B cell (primary cell): ENCODE measurements around the gene ODC1. TPM values are rescaled to one million over a fixed set of nuclear protein-coding genes. Genes with fewer than 3 reads are reported as not detected.

Experiments
- ATAC-seq: fragments of 200-7000 bp; cut with Tn5 transposase; one replicate; pipeline ENCODE4 v1.10.0; 2021; ENCODE audit warnings: low read depth, mild to moderate bottlenecking, moderate number of reproducible peaks, moderate library complexity
- CTCF ChIA-PET: fragments of 350-600 bp; sonication (Branson Sonifier 250); formaldehyde crosslinking; loops from one replicate; lab custom pipeline; 2021; ENCODE audit warnings: antibody characterized with exemption, inconsistent platforms; lab: Charles Lee
- POLR2A ChIA-PET: fragments of 350-600 bp; sonication (Branson Sonifier 250); formaldehyde crosslinking; loops from one replicate; lab custom pipeline; 2021; ENCODE audit warnings: antibody characterized with exemption; lab: Charles Lee
- DNase-seq: peaks from one replicate; pipeline ENCODE4 v3.0.0; 2013
- H2AFZ ChIP-seq: 2 replicates; pipeline ENCODE4 v1.6.1; 2012; ENCODE audit warnings: mild to moderate bottlenecking, low read depth, low read length; ENCODE audit not compliant: insufficient read depth, poor library complexity, severe bottlenecking
- H3K27ac ChIP-seq, 2 donors: 1 replicate in 1 of 2; 2 replicates in 1 of 2; pipeline ENCODE4 v1.5.1; 2012 to 2013; ENCODE audit warnings: low read length in 2 of 2, mild to moderate bottlenecking in 2 of 2, moderate library complexity in 1 of 2
- H3K27me3 ChIP-seq, 4 experiments: fragments of 200-600 bp in 1 of 4; sonication (generic) in 1 of 4; replicated peaks in 1 of 4; 1 replicate in 2 of 4; 2 replicates in 2 of 4; pipeline versions ENCODE4 v1.6.1 to v1.7.0; 2013 to 2016; ENCODE audit warnings: low read length in 3 of 4, mild to moderate bottlenecking in 2 of 4, mixed read lengths in 1 of 4, moderate library complexity in 1 of 4; ENCODE audit not compliant: insufficient read depth in 4 of 4, control insufficient read depth in 3 of 4; ENCODE audit errors: control extremely low read depth in 1 of 4
- H3K36me3 ChIP-seq, 2 experiments: replicated peaks in 1 of 2; 1 replicate in 1 of 2; 2 replicates in 1 of 2; pipeline versions ENCODE4 v1.6.1 to v1.7.1; 2013; ENCODE audit warnings: low read length in 1 of 2; ENCODE audit not compliant: insufficient read depth in 2 of 2, control insufficient read depth in 1 of 2; ENCODE audit errors: control extremely low read depth in 1 of 2, extremely low read depth in 1 of 2
- H3K4me1 ChIP-seq, 2 donors: fragments of 200-600 bp in 1 of 2; sonication (generic) in 1 of 2; 1 replicate in 1 of 2; 2 replicates in 1 of 2; pipeline versions ENCODE4 v1.5.1 to v1.6.1; 2013 to 2017; ENCODE audit warnings: low read length in 2 of 2; ENCODE audit not compliant: control insufficient read depth in 2 of 2, insufficient read depth in 2 of 2
- H3K4me2 ChIP-seq: replicated peaks from 2 replicates; pipeline ENCODE3; 2012; ENCODE audit warnings: mild to moderate bottlenecking, low read depth, low read length; ENCODE audit not compliant: poor library complexity, severe bottlenecking
- H3K4me3 ChIP-seq, 5 experiments: fragments of 200-600 bp in 1 of 5; sonication (generic) in 1 of 5; 1 replicate in 3 of 5; 2 replicates in 2 of 5; pipeline versions ENCODE4 v1.5.1 to v1.7.0; 2011 to 2016; ENCODE audit warnings: low read length in 4 of 5, mild to moderate bottlenecking in 4 of 5, low read depth in 2 of 5, control low read depth in 1 of 5, moderate library complexity in 1 of 5; ENCODE audit not compliant: insufficient read depth in 1 of 5; ENCODE audit errors: control extremely low read depth in 1 of 5, extremely low read depth in 1 of 5
- H3K79me2 ChIP-seq: fragments of 200-600 bp; sonication (generic); one replicate; pipeline ENCODE4 v1.6.0; 2016; ENCODE audit warnings: low read length; ENCODE audit not compliant: control insufficient read depth, insufficient read depth
- H3K9ac ChIP-seq: fragments of 200-600 bp; sonication (generic); 2 replicates; pipeline ENCODE4 v1.6.1; 2017; ENCODE audit warnings: mild to moderate bottlenecking, low read length, moderate library complexity
- H3K9me3 ChIP-seq, 3 donors: one replicate each; pipeline versions ENCODE4 v1.6.1 to v1.7.1; 2013; ENCODE audit warnings: low read length in 2 of 3; ENCODE audit not compliant: control insufficient read depth in 2 of 3, insufficient read depth in 1 of 3; ENCODE audit errors: control extremely low read depth in 1 of 3
- H4K20me1 ChIP-seq: 2 replicates; pipeline ENCODE4 v1.6.0; 2012; ENCODE audit warnings: mild to moderate bottlenecking, low read length; ENCODE audit not compliant: insufficient read depth, control insufficient read depth, poor library complexity, severe bottlenecking
- H3K27ac Mint-ChIP-seq: one replicate; pipeline ENCODE4 v1.8.0; 2021; ENCODE audit warnings: mixed read lengths
- H3K27me3 Mint-ChIP-seq: one replicate; pipeline ENCODE4 v1.8.0; 2021; ENCODE audit warnings: mixed read lengths
- H3K4me1 Mint-ChIP-seq: one replicate; pipeline ENCODE4 v1.8.0; 2021; ENCODE audit warnings: mixed read lengths
- H3K4me3 Mint-ChIP-seq: one replicate; pipeline ENCODE4 v1.8.0; 2021; ENCODE audit warnings: mixed read lengths
- H3K9me3 Mint-ChIP-seq: one replicate; pipeline ENCODE4 v1.8.0; 2022; ENCODE audit warnings: mixed read lengths; ENCODE audit not compliant: insufficient read depth
- EZH2 ChIP-seq: IDR thresholded peaks from 2 replicates; pipeline ENCODE4 v1.6.1; 2012; ENCODE audit warnings: borderline replicate concordance, low read depth, mild to moderate bottlenecking, moderate library complexity, low read length; ENCODE audit not compliant: insufficient read depth, poor library complexity, severe bottlenecking
- WGBS: methylation state at CpG from one replicate; pipeline ENCODE4 v1.1.5; 2013; ENCODE audit warnings: missing lambda C conversion rate; ENCODE audit not compliant: insufficient coverage; 5-methylcytosine and 5-hydroxymethylcytosine counted together
- intact Hi-C: fragments of 100-400 bp; cut with micrococcal nuclease; formaldehyde crosslinking; loops from one replicate; pipeline ENCODE4 v1.10.0; 2022
- polyA plus RNA-seq: library from polyadenylated mRNA; depleted of rRNA; stranded (reverse); fragments of >200 nt; gene quantifications from 2 replicates; pipeline ENCODE4 v1.2.3, GENCODE V29; 2012
- total RNA-seq, 2 donors: library from RNA; stranded (reverse); fragments of 120-200 nt in 1 of 2; gene quantifications; 1 replicate in 1 of 2; 2 replicates in 1 of 2; pipeline versions ENCODE4 v1.2.3 to v1.2.4, GENCODE V29; 2013 to 2022
- TF ChIP-seq, protein P1 (sequence below): fragments of 200-600 bp; IDR thresholded peaks from one replicate; pipeline ENCODE4 v1.8.0; 2022; ENCODE audit warnings: antibody characterized with exemption, mild to moderate bottlenecking

The ODC1 gene
- total and polyA plus RNA-seq, 2 donors (not counting 1 experiment from before 2014, with no cell fraction given): 88.7 to 171 TPM

DNA sequence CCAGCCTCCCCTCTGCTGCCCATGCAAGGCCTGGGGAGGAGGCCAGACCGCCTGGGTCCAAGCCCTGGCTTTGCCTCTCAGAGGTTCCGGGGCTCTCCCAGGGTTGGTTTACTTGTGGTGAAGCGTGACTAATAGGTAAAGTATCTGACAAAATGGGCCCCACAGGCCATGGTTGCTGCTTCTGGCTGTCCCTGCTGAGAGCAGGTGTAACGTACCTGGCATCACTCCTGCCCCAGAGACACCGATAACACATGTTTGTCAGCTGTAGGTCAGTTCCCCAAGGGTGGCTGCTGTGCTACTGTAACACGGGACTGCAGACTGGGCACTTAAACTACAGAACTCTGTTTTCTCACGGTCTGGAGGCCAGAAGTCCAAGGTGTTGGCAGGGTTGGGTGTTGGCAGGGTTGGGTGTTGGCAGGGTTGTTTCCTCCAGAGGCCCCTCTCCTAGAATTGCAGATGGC lies 34.1 kb downstream of the ODC1 start:
- ChIA-PET POLR2A (interaction anchor here (1.1 kb wide), 1 partner anchor 387 kb away, joined by 7 read pairs; no protein-coding TSS in a partner anchor), CTCF (interaction anchor here (0.9 to 4.3 kb wide), 3 partner anchors 21 to 32 kb away, joined by 3 to 20 read pairs (median 3); no protein-coding TSS in a partner anchor)
- Mint-ChIP-seq H3K4me1 (peaks cover 60% of the 10 kb centered on the region), H3K27me3 (no peaks in the 10 kb centered on the region), H3K27ac (peak overlapping the region; percentile 63), H3K9me3 (no peaks in the 10 kb centered on the region), H3K4me3 (no peak overlapping the region)
- intact Hi-C loops: no loop called here
- peaks cover 0 to 7% (median 5%) of the 10 kb centered on the region in 3 donors for H3K9me3 ChIP-seq
- H3K27ac ChIP-seq: no peak overlapping the region
- peaks cover 33 to 70% of the 10 kb centered on the region in 2 donors for H3K4me1 ChIP-seq
- H3K36me3 ChIP-seq: peaks cover 0 to 3% of the 10 kb centered on the region in 2 experiments
- peaks cover 61% of the 10 kb centered on the region for H3K79me2 ChIP-seq
- H3K27me3 ChIP-seq: no peaks in the 10 kb centered on the region
- no peak for TF ChIP-seq EZH2
- H4K20me1 ChIP-seq: peaks cover 17% of the 10 kb centered on the region
- H3K9ac ChIP-seq: no peak overlapping the region
- H3K4me2 ChIP-seq: peak overlapping the region; percentile 29
- H3K4me3 ChIP-seq: no peak overlapping the region
- ATAC-seq (no peak), DNase-seq (peak; percentile 49)
- no peak overlapping the region for H2AFZ ChIP-seq
- 79% methylated on average over 6 of the region's 7 CpGs for WGBS

DNA sequence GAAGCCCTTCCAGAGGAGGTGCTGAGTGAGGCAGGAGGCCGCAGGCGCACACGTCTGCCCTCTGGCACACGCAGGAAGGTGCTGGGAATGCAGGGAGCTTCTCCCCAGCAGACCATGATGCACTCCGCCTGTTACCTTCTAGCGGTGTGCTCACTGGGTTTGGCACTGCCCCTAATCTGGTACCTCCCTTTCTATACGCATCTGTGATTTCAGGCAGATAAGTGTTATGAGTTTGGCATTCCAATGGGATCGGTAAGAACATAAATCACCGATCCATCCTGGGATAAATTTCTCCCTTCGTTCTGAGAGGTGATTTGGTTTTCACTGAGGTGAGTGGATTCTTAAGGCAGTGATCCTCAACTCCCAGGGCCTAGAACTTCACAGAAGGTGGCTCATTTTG lies 34.6 kb downstream of the ODC1 start:
- peak overlapping the region; percentile 63 for H3K27ac Mint-ChIP-seq
- Histone ChIP-seq H2AFZ (no peak overlapping the region), H3K27me3 (no peaks in the 10 kb centered on the region), H3K79me2 (peaks cover 61% of the 10 kb centered on the region), H3K36me3 (peaks cover 0 to 3% of the 10 kb centered on the region in 2 experiments), H3K27ac (no peak overlapping the region), H3K9me3 (peaks cover 0 to 7% (median 5%) of the 10 kb centered on the region in 3 donors), H3K4me3 (no peak overlapping the region), H3K9ac (no peak overlapping the region), H4K20me1 (peaks cover 17% of the 10 kb centered on the region), H3K4me1 (peaks cover 38 to 73% of the 10 kb centered on the region in 2 donors), H3K4me2 (peak overlapping the region; percentile 29)
- no peak overlapping the region for H3K4me3 Mint-ChIP-seq
- TF ChIP-seq EZH2: no peak
- TF ChIP-seq, protein P1, sequence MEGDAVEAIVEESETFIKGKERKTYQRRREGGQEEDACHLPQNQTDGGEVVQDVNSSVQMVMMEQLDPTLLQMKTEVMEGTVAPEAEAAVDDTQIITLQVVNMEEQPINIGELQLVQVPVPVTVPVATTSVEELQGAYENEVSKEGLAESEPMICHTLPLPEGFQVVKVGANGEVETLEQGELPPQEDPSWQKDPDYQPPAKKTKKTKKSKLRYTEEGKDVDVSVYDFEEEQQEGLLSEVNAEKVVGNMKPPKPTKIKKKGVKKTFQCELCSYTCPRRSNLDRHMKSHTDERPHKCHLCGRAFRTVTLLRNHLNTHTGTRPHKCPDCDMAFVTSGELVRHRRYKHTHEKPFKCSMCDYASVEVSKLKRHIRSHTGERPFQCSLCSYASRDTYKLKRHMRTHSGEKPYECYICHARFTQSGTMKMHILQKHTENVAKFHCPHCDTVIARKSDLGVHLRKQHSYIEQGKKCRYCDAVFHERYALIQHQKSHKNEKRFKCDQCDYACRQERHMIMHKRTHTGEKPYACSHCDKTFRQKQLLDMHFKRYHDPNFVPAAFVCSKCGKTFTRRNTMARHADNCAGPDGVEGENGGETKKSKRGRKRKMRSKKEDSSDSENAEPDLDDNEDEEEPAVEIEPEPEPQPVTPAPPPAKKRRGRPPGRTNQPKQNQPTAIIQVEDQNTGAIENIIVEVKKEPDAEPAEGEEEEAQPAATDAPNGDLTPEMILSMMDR: no peak
- no peak for DNase-seq
- no peaks in the 10 kb centered on the region for H3K27me3 Mint-ChIP-seq
- peaks cover 63% of the 10 kb centered on the region for H3K4me1 Mint-ChIP-seq
- CTCF ChIA-PET: interaction anchor here (0.9 to 4.3 kb wide), 3 partner anchors 22 to 33 kb away, joined by 3 to 20 read pairs (median 3); no protein-coding TSS in a partner anchor
- POLR2A ChIA-PET: no interaction called here
- no peaks in the 10 kb centered on the region for H3K9me3 Mint-ChIP-seq
- intact Hi-C loops: no loop called here
- 100% methylated on average over 6 of the region's 10 CpGs for WGBS
- no peak for ATAC-seq
